Measurements from ENCODE around the gene IRAK3.

Gene IRAK3

DNA sequence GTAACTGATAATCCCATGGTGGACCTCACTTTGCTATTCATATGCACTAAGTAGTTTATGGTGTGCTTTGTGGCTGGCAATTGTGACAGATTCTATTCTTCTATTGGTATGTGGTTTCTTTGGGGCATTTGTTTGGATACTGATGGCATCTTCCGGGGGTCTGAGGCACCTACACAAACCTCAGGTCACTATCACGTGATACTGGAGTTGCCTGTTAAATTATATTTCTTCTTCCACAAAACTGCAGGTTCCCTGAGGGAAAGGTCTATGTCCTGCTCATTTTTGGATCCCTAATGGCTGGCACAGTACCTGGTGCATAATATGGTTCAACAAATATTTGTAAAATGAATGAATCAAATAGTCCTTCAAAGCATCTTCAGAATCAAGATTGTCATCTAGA is 63.8 kb downstream of the IRAK3 start:
- no peak for DNase-seq (ENCODE audit: low read depth in 1 of 2, low spot score in 1 of 2)

DNA sequence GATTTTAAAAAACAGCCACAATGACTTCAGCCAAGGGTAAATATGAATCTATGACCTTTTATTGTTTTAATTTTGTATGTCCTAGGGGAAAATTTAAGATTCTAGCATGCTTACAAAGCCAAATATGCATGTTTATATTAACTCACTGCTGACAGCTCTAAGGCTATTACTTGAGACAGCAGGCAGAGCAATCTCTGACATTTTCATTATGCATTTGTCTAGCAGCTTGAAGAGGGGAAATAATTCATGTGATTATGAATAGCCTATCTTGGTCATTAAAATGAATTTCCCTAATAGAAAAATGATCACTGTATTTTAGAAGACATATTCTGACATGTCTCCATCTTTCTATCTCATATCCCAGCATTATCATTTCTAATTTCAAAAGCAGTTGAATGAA is 66.7 kb downstream of the IRAK3 start:
- no peak for DNase-seq (ENCODE audit: low read depth in 1 of 2, low spot score in 1 of 2)

DNA sequence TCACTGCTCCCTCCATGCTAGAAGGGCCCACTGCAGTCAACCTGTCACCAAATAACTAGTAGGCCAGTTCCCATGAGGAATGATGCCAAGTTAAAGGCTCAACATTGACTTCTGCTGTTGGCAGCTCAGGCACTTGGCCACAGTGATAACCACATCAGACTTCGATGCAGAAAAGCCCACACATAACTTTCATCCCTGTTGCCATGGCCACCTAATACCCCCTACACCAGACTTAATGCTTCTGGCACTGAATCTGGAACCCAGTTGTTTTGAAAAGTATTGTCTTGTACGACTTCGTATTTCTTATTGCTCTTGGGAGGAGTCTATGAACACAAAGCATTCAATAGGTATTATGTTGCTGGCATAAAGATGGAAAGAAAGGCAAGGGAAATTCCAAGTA is 69.0 kb downstream of the IRAK3 start:
- no peak for DNase-seq (ENCODE audit: low read depth in 1 of 2, low spot score in 1 of 2)

DNA sequence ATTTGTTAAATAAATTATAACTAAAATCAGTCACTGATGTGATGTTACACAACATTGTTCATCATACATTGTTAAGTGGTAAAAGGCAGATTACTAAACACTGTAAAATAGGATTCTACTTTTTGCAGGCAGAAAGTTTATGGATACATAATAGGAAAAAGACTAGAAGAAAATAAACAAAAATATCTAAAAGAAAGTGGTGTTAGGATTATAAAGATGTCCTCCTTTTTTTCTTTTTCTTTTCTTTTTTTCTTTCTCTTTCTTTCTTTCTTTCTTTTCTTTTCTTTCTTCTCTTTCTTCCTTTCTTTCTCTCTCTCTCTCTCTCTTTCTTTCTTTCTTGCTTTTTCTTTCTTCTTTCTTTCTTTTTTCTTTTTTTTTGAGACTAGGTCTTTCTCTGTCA is 73.7 kb downstream of the IRAK3 start:
- DNase-seq (ENCODE audit: low read depth in 1 of 2, low spot score in 1 of 2) = no peak

DNA sequence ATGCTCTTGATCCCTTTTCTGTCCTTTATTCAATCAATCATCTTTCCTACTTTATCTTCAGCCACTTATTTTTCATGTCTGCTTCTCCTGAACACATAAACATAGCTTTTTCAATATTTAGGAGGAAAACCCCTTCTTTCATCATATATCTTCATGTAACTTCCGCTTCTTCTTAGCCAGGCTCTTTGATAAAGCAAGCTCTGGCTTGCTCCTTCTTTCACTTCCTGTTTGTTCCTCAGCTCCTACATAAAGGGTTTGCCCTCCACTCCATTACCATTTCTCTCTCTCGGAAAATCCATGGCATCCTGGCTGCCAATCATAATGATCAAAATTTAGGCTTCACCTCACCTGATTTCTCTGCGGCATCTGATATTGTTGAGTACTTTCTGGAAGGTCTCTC is 79.5 kb downstream of the IRAK3 start:
- no peak for DNase-seq (ENCODE audit: low read depth in 1 of 2, low spot score in 1 of 2)

DNA sequence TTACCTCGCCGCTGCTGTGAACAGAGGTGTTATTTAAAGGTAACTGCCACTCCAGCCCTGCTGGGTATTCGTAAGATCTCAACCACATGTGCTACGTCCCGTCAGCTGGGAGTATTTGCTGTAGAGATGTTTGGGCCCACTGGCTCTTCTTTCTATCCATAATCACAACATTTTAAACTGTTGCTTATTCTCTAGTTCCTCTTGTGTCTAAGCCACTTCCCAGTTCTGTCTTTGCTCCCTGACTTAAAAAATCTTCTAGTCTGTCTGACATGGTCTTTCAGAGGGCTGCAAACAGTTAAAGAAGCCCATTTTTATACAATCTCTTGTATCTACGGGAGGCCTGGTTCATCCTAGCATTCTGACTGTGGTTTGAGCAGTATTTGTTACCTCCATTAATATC is 80.1 kb downstream of the IRAK3 start:
- no peak for DNase-seq (ENCODE audit: low read depth in 1 of 2, low spot score in 1 of 2)

DNA sequence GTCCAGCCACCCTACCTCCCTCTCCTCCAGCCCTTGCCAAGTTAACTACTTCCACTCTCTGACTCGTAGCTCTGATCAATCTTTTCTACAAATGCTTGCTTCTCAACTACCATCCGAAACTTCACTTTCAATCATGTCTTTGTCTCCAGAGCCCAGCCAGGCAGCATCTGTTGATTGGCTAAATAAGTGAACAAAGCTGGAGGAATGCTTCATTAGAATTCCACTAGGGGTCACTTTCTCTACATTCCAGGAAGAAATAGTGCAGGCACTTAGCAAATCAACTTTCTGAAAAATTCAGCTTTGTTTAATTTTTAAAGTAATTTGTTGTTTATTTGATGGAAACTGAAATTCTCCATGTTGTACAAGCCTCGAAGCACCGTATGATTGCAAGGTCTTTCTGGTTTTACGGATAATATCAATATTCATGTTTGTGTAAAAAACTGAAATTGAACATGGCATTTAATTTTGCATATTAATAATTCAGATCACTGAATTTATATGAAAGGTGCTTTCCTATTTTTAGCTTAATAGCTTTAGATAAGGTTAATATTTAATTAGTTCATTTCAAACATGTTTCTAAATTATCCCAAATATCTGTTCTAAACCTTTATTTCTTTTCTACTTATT is 80.9 kb downstream of the IRAK3 start:
- DNase-seq (ENCODE audit: low read depth in 1 of 2, low spot score in 1 of 2) = no peak

DNA sequence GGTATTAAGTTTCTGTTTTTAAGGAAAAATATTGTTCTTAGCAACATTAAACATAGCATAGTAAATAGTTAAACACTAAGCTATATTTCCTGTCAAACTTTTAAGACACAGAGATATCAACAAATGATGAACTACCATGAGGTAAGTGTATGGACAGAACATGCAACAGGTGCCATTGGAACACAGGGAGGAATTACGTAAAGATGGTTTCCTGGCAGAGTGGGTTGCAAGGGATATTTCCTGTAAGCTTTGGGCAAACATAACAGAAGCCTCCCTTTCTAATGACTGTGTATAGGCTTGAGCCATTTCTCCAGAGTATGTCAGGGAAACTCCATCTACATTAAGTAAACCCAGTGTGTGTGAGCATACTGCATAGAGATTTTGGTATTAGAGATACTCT is 81.6 kb downstream of the IRAK3 start:
- DNase-seq (ENCODE audit: low read depth in 1 of 2, low spot score in 1 of 2) = no peak

DNA sequence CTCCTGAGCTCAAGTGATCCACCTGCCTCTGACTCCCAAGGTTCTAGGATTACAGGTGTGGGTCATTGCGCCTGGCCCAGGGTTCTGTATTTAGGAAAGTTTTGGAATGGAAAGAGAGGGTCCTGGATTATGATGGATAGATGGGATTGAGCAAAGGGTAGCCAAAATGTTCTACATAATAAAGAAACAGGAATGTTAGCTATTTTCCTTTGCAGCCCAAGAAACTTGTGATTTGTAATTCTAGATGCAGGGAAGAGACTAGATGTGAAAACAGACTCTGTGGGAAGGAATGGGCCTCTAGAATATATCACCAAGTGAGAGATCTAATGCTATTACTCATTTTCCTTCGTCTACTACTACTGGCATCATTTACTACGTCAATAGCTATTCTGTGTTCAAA is 83.6 kb downstream of the IRAK3 start:
- no peak for DNase-seq (ENCODE audit: low read depth in 1 of 2, low spot score in 1 of 2)

DNA sequence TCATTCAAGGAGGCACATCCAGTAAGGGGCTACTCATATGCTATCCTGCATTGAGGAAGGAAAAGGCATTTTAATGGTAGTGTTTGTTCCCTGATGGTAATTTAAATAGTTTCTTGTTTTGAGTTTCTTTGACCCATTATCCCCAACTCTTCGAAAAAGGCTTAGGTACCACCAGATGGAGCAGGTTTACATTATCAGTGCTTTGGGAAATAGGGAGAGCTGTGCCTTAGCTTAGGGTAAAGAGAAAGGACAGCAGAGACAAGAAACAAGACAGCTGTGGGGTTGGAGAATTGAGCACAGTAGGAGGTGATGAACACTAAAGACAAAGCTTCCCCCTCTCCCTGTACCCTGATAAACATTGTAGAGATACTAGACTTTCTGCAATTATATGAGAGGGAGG is 84.1 kb downstream of the IRAK3 start:
- DNase-seq (ENCODE audit: low read depth in 1 of 2, low spot score in 1 of 2) = no peak

DNA sequence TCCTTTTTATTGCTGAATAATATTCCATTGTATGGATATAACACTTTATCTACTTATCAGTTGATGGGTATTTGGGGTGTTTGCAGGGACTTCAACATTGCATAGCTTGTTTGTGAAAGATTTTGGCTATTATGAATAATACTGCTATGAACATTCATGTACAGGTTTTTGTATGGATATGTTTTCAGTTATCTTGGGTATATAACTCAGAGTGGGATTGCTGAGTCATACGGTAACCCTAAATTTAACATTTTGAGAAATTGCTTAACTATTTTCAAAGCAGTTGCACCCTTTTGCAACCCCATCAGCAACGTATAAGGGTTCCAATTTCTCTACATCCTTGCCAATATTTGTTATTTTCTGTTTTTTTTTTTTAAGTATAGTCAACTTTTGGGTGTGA is 86.0 kb downstream of the IRAK3 start:
- DNase-seq (ENCODE audit: low read depth in 1 of 2, low spot score in 1 of 2) = no peak

DNA sequence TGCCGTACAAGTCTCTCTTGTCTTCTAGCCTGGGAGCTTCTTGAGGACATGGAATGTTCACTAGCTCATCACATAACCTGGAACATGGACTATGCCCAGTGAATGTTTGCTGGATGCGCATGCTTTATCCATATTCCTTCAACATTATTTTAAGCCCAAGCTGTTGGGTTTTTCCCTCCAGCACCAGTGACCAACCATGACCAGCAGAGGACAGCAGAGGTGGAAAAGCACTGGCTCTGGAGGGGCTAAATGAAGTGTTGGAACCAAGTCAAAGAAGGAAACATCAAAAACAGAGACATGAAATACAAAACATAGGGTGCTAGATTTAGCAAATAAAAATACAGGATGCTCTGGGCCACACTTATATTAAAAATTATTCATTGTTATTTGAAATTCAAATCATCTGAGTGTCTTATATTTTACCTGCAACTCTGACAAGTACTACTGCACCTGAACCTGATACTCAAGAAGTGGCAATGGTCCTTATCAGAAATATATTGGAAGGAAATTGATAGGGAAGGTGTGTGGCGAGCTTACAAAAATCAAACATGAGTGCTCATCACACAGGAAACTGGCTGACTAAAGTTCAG is 90.2 kb downstream of the IRAK3 start:
- no peak for DNase-seq (ENCODE audit: low read depth in 1 of 2, low spot score in 1 of 2)

DNA sequence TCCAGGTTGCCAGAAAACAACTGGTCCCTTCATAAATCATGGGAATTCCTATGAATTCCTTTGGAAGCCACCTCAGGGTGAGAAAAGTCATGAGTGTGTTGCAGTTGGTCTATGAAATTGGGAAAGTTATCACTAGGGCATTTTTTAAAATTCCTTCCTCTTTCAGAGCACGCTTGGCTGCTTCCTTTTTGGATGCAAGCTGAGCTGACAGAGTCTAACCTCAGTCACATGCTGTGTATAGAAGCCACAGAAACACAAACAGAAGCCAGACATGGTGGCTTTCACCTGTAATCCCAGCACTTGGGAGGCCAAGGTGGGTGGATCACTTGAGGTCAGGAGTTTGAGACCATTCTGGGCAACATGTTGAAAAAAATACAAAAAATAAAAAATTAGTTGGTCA is 91.5 kb downstream of the IRAK3 start:
- no peak for DNase-seq (ENCODE audit: low read depth in 1 of 2, low spot score in 1 of 2)

DNA sequence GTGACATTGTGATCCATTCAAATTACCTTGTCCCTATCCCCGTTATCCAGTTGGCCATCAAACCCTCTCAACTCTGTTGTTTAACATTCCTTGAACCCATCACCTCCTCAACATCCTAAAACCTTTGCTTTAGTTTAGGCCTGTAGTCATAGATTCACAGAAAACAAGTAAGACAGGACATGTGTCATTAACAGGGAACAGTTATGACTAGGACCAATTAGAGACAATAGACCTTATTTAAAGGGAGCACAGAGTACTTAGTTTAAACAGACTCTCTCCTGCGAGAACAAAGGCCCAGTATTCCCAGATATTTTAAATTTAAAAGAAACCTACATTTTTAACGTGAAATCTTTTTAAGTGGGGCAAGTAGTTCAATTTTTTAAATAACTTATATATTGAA is 93.2 kb downstream of the IRAK3 start:
- no peak for DNase-seq (ENCODE audit: low read depth in 1 of 2, low spot score in 1 of 2)

DNA sequence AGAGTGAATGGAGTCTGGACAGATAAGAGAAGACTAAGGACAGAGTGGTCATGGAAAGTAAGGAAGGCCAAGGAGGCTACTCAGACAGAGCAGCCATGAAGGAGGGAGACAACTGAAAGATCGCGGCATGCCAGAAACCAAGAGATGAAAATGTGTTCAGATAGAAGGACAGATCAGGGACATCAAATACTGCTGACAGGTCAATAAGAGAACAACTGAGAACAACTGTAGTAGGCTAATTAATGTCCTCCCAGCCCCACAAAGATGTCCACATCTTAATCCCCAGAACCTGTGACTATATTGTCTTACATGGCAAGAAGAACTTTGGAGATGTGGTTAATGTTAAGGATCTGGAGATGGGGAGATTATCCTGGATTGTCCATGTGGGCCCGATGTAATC is 98.3 kb downstream of the IRAK3 start:
- no peak for DNase-seq (ENCODE audit: low read depth in 1 of 2, low spot score in 1 of 2)

DNA sequence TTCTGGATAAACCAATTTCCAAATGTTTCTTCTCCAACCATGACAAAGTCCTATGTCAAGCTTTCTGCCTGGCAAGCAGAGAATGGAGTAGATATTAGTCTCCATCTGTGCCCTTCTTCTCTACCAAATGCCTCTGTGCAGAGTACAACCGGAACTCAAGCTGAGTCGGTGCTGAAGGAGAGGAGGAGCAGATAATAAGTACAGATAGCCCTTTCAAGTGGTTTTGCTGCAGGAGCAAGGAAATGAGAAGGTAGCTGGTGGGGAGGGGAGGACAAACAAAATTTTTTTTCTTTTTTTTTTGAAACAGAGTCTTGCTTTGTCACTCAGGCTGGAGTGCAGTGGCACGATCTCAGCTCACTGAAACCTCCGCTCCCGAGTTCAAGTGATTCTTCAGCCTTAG is 99.1 kb downstream of the IRAK3 start:
- peak in 1 of 2 donors; percentile 51 for DNase-seq (ENCODE audit: low read depth in 1 of 2, low spot score in 1 of 2)

DNA sequence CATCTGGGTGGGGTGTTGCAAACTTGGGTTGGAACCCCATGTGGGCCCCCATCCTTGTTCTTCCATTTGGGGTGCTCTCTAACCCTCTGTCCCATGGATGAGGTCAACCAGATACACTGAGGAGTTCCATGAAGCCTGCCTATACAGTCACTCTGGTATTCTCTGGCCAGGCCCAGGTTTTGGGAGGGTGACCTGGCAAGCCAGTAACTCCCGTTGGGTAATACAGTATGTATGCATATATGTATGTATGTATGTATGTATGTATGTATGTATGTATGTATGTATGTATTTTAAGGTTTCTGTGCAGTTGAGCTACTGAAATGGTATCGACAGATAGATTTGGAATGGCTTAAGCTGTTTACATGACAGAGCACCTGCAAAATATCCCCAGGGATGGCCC is 100.5 kb downstream of the IRAK3 start:
- no peak for DNase-seq (ENCODE audit: low read depth in 1 of 2, low spot score in 1 of 2)

DNA sequence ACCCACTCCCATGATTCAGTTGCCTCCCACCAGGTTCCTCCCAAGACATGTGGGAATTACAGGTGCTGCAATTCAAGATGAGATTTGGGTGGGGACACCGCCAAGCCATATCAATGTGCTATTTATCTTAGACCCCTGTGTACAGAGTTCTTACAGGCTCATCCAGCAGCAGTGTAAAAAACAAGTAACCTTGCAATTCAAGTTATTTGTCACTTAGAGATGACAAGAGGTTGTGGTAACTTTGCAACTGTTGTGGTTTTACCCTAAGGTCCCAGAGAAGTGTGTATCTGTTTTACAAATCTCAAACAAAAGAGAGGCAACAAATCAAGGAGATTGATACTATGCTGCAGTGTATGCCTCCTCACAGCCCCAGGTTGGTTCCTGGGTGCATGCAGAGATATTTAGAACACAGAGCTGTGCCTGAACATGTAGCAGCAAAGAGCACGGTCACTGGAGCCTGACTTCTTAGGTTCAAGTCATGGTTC is 101.7 kb downstream of the IRAK3 start:
- DNase-seq (ENCODE audit: low read depth in 1 of 2, low spot score in 1 of 2) = no peak

DNA sequence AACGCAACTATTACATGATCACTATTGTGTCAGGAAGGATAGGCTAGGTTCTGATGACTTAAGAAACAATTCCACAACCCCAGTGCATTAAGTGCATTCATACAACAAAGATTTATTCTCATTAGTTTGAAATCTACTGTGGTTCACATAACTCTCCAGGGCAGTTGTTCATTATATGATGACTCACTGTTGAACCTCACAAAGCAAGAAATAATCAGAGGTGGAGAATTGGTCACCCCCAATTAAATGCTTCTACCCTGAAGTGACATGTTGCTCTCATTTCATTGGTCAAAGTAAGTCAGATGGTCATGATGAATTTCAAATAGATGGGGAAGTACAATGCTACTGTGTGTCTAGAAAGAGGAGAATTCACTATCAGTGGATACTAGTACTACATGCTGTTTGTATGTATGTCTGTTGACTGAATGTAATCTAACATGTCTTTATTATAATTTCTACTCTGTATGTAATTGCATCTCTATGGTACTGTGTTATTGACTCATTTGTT is 107.2 kb downstream of the IRAK3 start:
- DNase-seq (ENCODE audit: low read depth in 1 of 2, low spot score in 1 of 2) = no peak

DNA sequence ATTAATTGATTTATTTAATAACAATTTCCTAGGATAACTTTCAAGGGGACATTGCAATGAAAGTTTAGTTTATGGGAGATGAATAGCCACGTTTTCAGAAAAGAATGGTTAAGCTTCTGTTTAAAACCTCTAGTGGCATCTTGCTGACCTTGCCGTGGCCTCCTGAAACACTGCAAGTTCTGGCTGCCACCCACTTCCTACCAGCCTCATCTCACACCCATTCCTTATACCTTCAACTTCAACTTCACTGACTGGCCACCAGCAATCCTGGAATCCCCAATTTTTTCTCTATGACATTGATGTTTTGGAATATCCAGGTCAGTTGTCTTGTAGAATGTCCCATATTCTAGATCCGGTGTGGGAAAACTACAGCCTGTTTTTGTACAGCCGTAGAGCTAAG is 108.1 kb downstream of the IRAK3 start:
- DNase-seq (ENCODE audit: low read depth in 1 of 2, low spot score in 1 of 2) = no peak

DNA sequence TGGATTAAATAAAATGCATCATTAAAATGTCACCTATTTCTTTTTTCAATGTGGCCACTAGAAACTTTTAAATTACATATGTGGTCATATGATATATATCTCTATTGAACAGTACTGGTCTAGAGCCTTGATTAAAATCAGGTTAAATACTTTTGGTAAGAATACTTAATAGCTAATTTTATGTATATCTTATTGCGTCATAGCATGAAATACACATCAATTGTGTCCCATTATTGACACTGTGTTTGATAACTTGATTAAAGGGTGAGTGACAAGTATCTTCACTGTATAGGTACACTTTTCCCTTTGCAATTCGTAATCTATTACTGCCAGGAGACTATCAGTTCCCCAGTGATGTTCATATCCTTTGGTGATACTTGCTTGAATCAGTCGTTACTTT is 108.9 kb downstream of the IRAK3 start:
- no peak for DNase-seq (ENCODE audit: low read depth in 1 of 2, low spot score in 1 of 2)

DNA sequence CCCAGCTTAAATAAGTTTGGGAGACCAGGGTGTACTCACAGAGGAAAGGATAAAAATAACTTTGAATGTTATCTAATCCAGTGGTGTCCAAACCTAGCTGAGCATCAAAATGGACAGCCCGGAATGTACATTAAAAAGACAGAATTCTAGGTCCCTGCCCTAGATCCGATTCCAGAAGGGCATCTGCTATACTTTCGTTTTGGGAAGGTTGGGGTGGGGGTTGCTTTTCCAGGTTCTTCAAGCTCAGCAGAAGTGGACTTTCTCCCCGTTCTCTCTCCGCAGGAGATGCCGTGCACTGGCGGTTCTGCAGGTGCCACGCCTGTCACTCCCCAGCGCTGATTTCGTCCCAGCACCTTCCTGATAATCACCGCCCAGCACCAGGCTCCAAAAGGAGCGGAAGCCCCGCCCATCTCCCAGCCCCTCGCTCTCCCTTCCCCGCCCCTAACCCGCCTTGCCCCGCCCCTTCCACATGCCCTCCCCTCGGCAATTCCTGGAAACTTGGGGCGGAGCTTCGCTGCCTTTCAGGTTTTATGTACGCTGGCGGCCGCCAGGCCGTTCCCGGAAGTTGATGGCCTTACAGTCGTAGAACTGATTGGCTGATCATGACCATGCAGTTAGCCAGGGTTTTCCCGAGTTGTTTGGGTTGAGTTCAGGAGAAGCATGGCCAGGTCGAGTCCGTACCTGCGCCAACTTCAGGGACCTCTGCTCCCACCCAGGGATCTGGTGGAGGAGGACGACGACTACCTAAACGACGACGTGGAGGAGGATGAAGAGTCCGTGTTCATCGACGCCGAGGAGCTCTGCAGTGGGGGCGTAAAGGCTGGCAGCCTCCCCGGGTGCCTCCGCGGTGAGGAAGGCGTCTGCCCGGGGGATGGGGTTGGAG is 113.2 kb downstream of the IRAK3 start, which contains the start of gene HELB:
TSS of gene HELB (plus strand) at position 550 of the 883 bp plus-strand sequence. CDS start at position 661, 111 bp downstream.
- DNase-seq (ENCODE audit: low read depth in 1 of 2, low spot score in 1 of 2) = peak; percentile 94 to 97
